HCT116 (cell line): ENCODE measurements around the gene ELOB. TPM values are rescaled to one million over a fixed set of nuclear protein-coding genes. Genes with fewer than 3 reads are reported as not detected.

Experiments used
- ATAC-seq: fragments of 200-7000 bp; cut with Tn5 transposase; 2 replicates; pipeline ENCODE4 v1.9.1; 2020; ENCODE audit warnings: mild to moderate bottlenecking, moderate library complexity
- BruUV-seq: library from RNA; stranded (reverse); fragments of 400-500 nt; replicated peaks from 2 replicates; lab custom pipeline; 2021; lab: Mats Ljungman, UMichigan
- CTCF ChIA-PET: fragments of 300-600 bp; sonication (Branson Sonifier 250); formaldehyde crosslinking; loops from one replicate; lab custom pipeline; 2021; ENCODE audit warnings: antibody characterized with exemption; lab: Charles Lee
- POLR2A ChIA-PET: fragments of 300-600, 350-600 bp; sonication (Branson Sonifier 250); formaldehyde crosslinking; loops from one replicate; lab custom pipeline; 2021; ENCODE audit warnings: antibody characterized with exemption; lab: Charles Lee
- RAD21 ChIA-PET, 2 experiments: fragments of 300-600 bp; sonication (Branson Sonifier 250); formaldehyde crosslinking; loops; one replicate each; lab custom pipeline; 2023; ENCODE audit warnings: low total read pairs in 2 of 2; ENCODE audit not compliant: uncharacterized antibody in 2 of 2, unreplicated experiment in 2 of 2, low non-redundant PET in 1 of 2; lab: Charles Lee
- DNase-seq: peaks from one replicate; pipeline ENCODE4 v3.0.0-alpha.2; 2010; ENCODE audit warnings: low read depth, low spot score
- H2AFZ ChIP-seq: fragments of 200-600 bp; shearing (Covaris generic), sonication (generic); 2 replicates; pipeline ENCODE4 v1.6.1; 2017; ENCODE audit warnings: low read depth, mixed run types, mixed read lengths, antibody characterized with exemption, low read length; ENCODE audit not compliant: poor library complexity, severe bottlenecking
- H3K27ac ChIP-seq: 2 replicates; pipeline ENCODE4 v1.5.1; 2012; ENCODE audit warnings: low read depth, low read length
- H3K27me3 ChIP-seq: fragments of 200-600 bp; sonication (generic); 2 replicates; pipeline ENCODE4 v1.6.1; 2016; ENCODE audit warnings: mixed run types, low read length, mixed read lengths; ENCODE audit not compliant: insufficient read depth
- H3K36me3 ChIP-seq, 2 experiments: fragments of 200-500 bp in 1 of 2; fragments of 200-600 bp in 1 of 2; sonication (Bioruptor generic) in 1 of 2; sonication (generic) in 1 of 2; 2 replicates each; pipeline versions ENCODE4 v1.5.1 to v1.6.1; 2014 to 2016; ENCODE audit warnings: low read length in 2 of 2, inconsistent platforms in 1 of 2, mixed read lengths in 1 of 2, mixed run types in 1 of 2; ENCODE audit not compliant: insufficient read depth in 2 of 2, control insufficient read depth in 1 of 2
- H3K4me1 ChIP-seq, 2 experiments: fragments of 200-600 bp in 1 of 2; sonication (generic) in 1 of 2; 2 replicates each; pipeline versions ENCODE4 v1.5.1 to v1.6.1; 2012 to 2017; ENCODE audit warnings: low read length in 2 of 2, inconsistent platforms in 1 of 2, mild to moderate bottlenecking in 1 of 2, mixed read lengths in 1 of 2, mixed run types in 1 of 2, moderate library complexity in 1 of 2; ENCODE audit not compliant: insufficient read depth in 2 of 2, control insufficient read depth in 1 of 2
- H3K4me2 ChIP-seq: fragments of 200-600 bp; sonication (generic); 2 replicates; pipeline ENCODE4 v1.6.1; 2017; ENCODE audit warnings: mixed run types, low read length, mixed read lengths
- H3K4me3 ChIP-seq, 2 experiments: fragments of 200-600 bp in 1 of 2; sonication (generic) in 1 of 2; replicated peaks in 1 of 2; 2 replicates each; pipeline ENCODE4 v1.5.1; 2011 to 2016; ENCODE audit warnings: low read length in 2 of 2, control low read depth in 1 of 2, low read depth in 1 of 2, mild to moderate bottlenecking in 1 of 2, mixed read lengths in 1 of 2, mixed run types in 1 of 2
- H3K79me2 ChIP-seq: fragments of 200-600 bp; sonication (generic); 2 replicates; pipeline ENCODE4 v1.6.1; 2017; ENCODE audit warnings: mild to moderate bottlenecking, mixed run types, low read length, moderate library complexity, mixed read lengths; ENCODE audit not compliant: insufficient read depth
- H3K9ac ChIP-seq: fragments of 200-600 bp; sonication (generic); 2 replicates; pipeline ENCODE4 v1.6.1; 2016; ENCODE audit warnings: low read length, mixed read lengths
- H3K9me2 ChIP-seq: fragments of 200-600 bp; sonication (generic), shearing (Covaris generic); 2 replicates; pipeline ENCODE4 v1.6.1; 2017; ENCODE audit warnings: mixed run types, mild to moderate bottlenecking, moderate library complexity; ENCODE audit not compliant: insufficient read depth
- H3K9me3 ChIP-seq, 2 experiments: fragments of 200-500 bp in 1 of 2; fragments of 200-600 bp in 1 of 2; sonication (Bioruptor generic) in 1 of 2; sonication (generic) in 1 of 2; 2 replicates each; pipeline ENCODE4 v1.6.1; 2014 to 2017; ENCODE audit warnings: low read length in 2 of 2, mixed read lengths in 2 of 2, inconsistent platforms in 1 of 2, low read depth in 1 of 2, mild to moderate bottlenecking in 1 of 2, mixed run types in 1 of 2, moderate library complexity in 1 of 2; ENCODE audit not compliant: control insufficient read depth in 1 of 2, insufficient read depth in 1 of 2
- H4K20me1 ChIP-seq: fragments of 200-600 bp; sonication (generic), shearing (Covaris generic); 2 replicates; pipeline ENCODE4 v1.6.1; 2017; ENCODE audit warnings: mixed run types, mild to moderate bottlenecking, moderate library complexity; ENCODE audit not compliant: insufficient read depth
- CBX3 ChIP-seq: IDR thresholded peaks from 2 replicates; pipeline ENCODE4 v1.6.1; 2012; ENCODE audit warnings: low read depth
- CEBPB ChIP-seq: IDR thresholded peaks from 2 replicates; pipeline ENCODE4 v1.6.1; 2012; ENCODE audit warnings: low read depth
- EGR1 ChIP-seq: IDR thresholded peaks from 2 replicates; pipeline ENCODE4 v1.6.1; 2012; ENCODE audit warnings: low read depth
- ELF1 ChIP-seq: IDR thresholded peaks from 2 replicates; pipeline ENCODE4 v1.6.1; 2012; ENCODE audit warnings: low read depth, borderline replicate concordance
- EZH2 ChIP-seq: fragments of 200-600 bp; sonication (generic); IDR thresholded peaks from 2 replicates; pipeline ENCODE4 v1.6.1; 2017; ENCODE audit warnings: antibody characterized with exemption, mixed run types
- EZH2phosphoT487 ChIP-seq: fragments of 200-600 bp; IDR thresholded peaks from 2 replicates; pipeline ENCODE4 v1.6.1; 2018; ENCODE audit warnings: antibody characterized with exemption, borderline replicate concordance
- FOSL1 ChIP-seq: IDR thresholded peaks from 2 replicates; pipeline ENCODE4 v1.6.1; 2012; ENCODE audit warnings: low read depth
- POLR2A ChIP-seq: IDR thresholded peaks from 2 replicates; pipeline ENCODE4 v1.7.0; 2011; ENCODE audit warnings: borderline replicate concordance; ENCODE audit not compliant: insufficient read depth, insufficient read length; ENCODE audit errors: extremely low read depth
- POLR2AphosphoS5 ChIP-seq: IDR thresholded peaks from 2 replicates; pipeline ENCODE4 v1.6.1; 2011; ENCODE audit warnings: mild to moderate bottlenecking, low read depth, low read length, moderate library complexity
- RAD21 ChIP-seq: IDR thresholded peaks from 2 replicates; pipeline ENCODE4 v1.6.1; 2012; ENCODE audit warnings: low read depth, mild to moderate bottlenecking
- YY1 ChIP-seq: IDR thresholded peaks from 2 replicates; pipeline ENCODE4 v1.6.1; 2011; ENCODE audit warnings: low read length, low read depth, moderate library complexity, mild to moderate bottlenecking; ENCODE audit not compliant: insufficient replicate concordance; ENCODE audit errors: extremely low read depth
- ZFX ChIP-seq: fragments of 450-650 bp; IDR thresholded peaks from 2 replicates; pipeline ENCODE4 v1.6.1; 2017
- ZNF274 ChIP-seq: fragments of 200-500 bp; sonication (Bioruptor generic); IDR thresholded peaks from 2 replicates; pipeline ENCODE4 v1.6.1; 2014; ENCODE audit warnings: mild to moderate bottlenecking, low read depth, low read length, inconsistent platforms
- intact Hi-C: fragments of 100-400 bp; cut with micrococcal nuclease; formaldehyde crosslinking; loops from 2 replicates; pipeline ENCODE4 v1.10.0; 2022
- total RNA-seq: library from RNA; stranded (reverse); gene quantifications from one replicate; pipeline ENCODE4 v1.2.1, GENCODE V29; 2021; ENCODE audit not compliant: unreplicated experiment
- TF ChIP-seq, protein P1 (sequence below): IDR thresholded peaks from 2 replicates; pipeline ENCODE4 v1.6.1; 2011; ENCODE audit warnings: mild to moderate bottlenecking, low read length, moderate library complexity; ENCODE audit not compliant: insufficient replicate concordance; ENCODE audit errors: extremely low read depth
- TF ChIP-seq, protein P2 (sequence below), 3 experiments: fragments of 200-600 bp in 1 of 3; sonication (generic) in 1 of 3; IDR thresholded peaks in 2 of 3; conservative IDR thresholded peaks in 1 of 3; 2 replicates each; pipeline ENCODE4 v1.5.1; 2012 to 2017; ENCODE audit warnings: low read depth in 2 of 3, low read length in 2 of 3, antibody characterized with exemption in 1 of 3, borderline replicate concordance in 1 of 3, control low read depth in 1 of 3, mild to moderate bottlenecking in 1 of 3, mixed read lengths in 1 of 3, mixed run types in 1 of 3, moderate library complexity in 1 of 3; ENCODE audit not compliant: insufficient read depth in 1 of 3
- TF ChIP-seq, protein P3 (sequence below): IDR thresholded peaks from 2 replicates; pipeline ENCODE4 v1.6.1; 2012

Gene ELOB
- total RNA-seq, 1 experiment from 2014 or later: 239 TPM

DNA sequence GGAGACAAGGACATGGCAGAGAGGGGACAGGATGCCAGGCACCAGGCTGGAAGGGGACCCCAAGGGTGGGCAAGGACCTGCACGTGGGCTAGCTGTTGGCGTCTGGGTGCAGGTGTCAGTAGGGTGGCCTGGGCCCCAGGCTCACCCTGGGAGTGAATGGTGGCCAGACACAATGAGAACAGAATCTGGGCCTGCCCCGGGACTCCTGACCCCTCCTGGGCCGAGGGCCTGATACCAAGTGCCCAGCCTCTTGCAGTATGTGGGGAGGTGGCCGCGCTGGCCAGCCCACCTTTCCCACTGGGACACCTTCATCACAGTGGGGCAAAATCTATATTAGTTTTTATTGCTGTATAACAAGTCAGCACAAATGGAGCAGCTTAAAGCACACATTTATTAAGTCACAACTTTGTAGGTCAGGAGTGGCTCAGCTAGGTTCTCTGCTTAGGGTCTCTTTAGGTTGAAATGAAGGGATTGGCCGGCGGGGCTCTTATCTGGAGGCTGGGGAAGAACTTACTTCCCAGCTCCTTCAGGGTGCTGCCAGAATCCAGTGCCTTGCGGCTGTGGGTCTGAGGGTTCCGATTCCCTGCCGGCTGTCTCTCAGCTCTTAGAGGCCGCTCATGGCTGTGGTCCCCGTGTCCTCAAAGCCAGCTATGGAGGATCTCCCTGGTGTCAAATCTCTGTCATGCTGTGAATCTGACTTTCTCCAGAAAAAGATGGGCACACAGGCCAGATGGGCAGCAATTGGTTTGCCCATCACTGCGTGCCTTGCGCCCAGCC lies 6.7 kb upstream of the ELOB start:
- Histone ChIP-seq H2AFZ (no peak overlapping the region), H3K36me3 (no peaks in the 10 kb centered on the region), H3K4me1 (peaks cover 6 to 11% of the 10 kb centered on the region in 2 experiments), H3K27me3 (no peaks in the 10 kb centered on the region), H3K9me3 (no peaks in the 10 kb centered on the region), H3K79me2 (no peaks in the 10 kb centered on the region; the same call in 1 of the 2 replicates), H3K4me2 (no peak overlapping the region), H4K20me1 (no peaks in the 10 kb centered on the region), H3K9me2 (no peaks in the 10 kb centered on the region), H3K27ac (no peak overlapping the region), H3K9ac (no peak overlapping the region), H3K4me3 (no peak overlapping the region)
- ChIA-PET POLR2A (no interaction called here), RAD21 (interaction anchor here in 1 of 2 experiments (1.1 kb wide), 1 partner anchor 91 kb away, joined by 10 read pairs; no protein-coding TSS in a partner anchor), CTCF (no interaction called here)
- TF ChIP-seq CBX3: no peak
- TF ChIP-seq, protein P1, sequence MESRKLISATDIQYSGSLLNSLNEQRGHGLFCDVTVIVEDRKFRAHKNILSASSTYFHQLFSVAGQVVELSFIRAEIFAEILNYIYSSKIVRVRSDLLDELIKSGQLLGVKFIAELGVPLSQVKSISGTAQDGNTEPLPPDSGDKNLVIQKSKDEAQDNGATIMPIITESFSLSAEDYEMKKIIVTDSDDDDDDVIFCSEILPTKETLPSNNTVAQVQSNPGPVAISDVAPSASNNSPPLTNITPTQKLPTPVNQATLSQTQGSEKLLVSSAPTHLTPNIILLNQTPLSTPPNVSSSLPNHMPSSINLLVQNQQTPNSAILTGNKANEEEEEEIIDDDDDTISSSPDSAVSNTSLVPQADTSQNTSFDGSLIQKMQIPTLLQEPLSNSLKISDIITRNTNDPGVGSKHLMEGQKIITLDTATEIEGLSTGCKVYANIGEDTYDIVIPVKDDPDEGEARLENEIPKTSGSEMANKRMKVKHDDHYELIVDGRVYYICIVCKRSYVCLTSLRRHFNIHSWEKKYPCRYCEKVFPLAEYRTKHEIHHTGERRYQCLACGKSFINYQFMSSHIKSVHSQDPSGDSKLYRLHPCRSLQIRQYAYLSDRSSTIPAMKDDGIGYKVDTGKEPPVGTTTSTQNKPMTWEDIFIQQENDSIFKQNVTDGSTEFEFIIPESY: no peak
- TF ChIP-seq FOSL1: no peak
- TF ChIP-seq, protein P2, sequence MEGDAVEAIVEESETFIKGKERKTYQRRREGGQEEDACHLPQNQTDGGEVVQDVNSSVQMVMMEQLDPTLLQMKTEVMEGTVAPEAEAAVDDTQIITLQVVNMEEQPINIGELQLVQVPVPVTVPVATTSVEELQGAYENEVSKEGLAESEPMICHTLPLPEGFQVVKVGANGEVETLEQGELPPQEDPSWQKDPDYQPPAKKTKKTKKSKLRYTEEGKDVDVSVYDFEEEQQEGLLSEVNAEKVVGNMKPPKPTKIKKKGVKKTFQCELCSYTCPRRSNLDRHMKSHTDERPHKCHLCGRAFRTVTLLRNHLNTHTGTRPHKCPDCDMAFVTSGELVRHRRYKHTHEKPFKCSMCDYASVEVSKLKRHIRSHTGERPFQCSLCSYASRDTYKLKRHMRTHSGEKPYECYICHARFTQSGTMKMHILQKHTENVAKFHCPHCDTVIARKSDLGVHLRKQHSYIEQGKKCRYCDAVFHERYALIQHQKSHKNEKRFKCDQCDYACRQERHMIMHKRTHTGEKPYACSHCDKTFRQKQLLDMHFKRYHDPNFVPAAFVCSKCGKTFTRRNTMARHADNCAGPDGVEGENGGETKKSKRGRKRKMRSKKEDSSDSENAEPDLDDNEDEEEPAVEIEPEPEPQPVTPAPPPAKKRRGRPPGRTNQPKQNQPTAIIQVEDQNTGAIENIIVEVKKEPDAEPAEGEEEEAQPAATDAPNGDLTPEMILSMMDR (IDR thresholded peaks at IDR 0.05 in 2 of 3, conservative IDR thresholded peaks at IDR 0.05 in 1 of 3; ENCODE audit: borderline replicate concordance in 1 of 3, insufficient read depth in 1 of 3, low read depth in 2 of 3, low read length in 2 of 3): no peak
- TF ChIP-seq POLR2AphosphoS5: no peak
- TF ChIP-seq, protein P3, sequence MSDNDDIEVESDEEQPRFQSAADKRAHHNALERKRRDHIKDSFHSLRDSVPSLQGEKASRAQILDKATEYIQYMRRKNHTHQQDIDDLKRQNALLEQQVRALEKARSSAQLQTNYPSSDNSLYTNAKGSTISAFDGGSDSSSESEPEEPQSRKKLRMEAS: no peak
- TF ChIP-seq ZNF274: no peak
- no peak for TF ChIP-seq YY1
- TF ChIP-seq CEBPB: no peak
- no peak for TF ChIP-seq ELF1
- TF ChIP-seq EGR1: no peak
- TF ChIP-seq ZFX: no peak
- no peak for TF ChIP-seq EZH2phosphoT487
- no peak for TF ChIP-seq EZH2
- no peak for TF ChIP-seq POLR2A
- TF ChIP-seq RAD21: no peak
- intact Hi-C loops: no loop called here
- no TSS peak for BruUV-seq
- ATAC-seq: no peak
- DNase-seq: no peak
